Measurements from ENCODE around the gene LAGE3.
A peak's percentile ranks its signal among the peaks of the same experiment; 100 is the strongest.
"Not testable (repeated sequence)": the region's sequence is repeated elsewhere in the genome, so short reads cannot be mapped to it uniquely, and the experiment has no call there.

The LAGE3 gene

GRCh38 chrX:154501423-154501822, 22.3 kb upstream of the LAGE3 start:
- not testable (repeated sequence) for DNase-seq

- not testable (repeated sequence) for DNase-seq
Observed at GRCh38 chrX:154496591-154497137, 17.6 kb upstream of the LAGE3 start.

- no peak for DNase-seq
Observed at GRCh38 chrX:154495472-154495922, 16.4 kb upstream of the LAGE3 start.

DNA sequence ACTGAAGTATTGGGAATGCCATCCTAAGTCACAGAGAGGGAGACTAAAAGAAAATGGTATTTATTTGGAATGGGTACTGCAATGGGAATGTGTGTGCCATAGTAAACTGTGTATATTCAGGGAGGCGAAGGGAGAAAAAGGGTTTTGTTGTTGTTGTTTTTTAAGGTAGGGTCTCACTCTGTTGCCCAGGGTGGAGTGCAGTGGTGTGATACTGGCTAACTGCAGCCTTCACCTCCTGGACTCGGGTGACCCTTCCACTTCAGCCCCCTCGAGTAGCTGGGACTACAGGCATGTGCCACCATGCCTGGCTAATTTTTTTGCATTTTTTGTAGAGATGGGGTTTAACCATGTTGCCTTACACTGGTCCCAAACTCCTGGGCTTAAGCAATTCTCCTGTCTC, 15.6 kb upstream of the LAGE3 start:
- no peak for DNase-seq

DNA sequence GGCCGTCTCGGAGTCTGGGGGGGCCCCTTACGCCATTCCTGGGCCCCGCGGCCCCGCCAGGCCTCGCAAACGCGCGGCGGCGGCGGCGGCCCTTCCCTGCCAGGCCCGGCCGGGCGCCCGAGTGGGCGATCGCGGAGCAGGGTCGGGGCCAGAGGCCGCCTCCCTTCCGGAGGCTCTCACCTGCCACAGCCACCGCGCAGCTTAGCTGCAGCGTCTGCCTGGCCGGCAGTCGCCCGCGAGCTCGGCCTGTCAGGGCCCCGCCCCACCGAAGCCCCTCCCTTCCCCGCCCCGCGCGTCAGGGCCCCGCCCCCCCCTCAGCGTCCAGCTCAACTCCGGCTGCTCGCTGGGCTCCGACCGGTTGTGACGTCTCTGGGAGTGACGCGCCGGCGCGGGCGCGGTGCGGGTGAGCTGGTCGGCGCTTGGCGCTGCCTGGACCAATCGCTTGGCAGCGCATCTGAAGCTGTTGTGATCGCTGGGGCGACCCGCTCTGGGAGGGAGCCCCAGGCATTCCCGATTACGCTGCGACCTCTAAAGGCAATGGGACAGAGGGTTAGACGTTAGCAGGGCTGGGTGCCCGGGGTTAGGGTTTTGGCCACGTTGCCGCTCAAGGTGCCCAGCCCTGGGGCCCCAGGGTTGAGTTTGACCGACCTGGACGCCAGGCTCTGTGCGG, 11.5 kb upstream of the LAGE3 start, which contains the start of gene SLC10A3:
SLC10A3 (minus strand) TSS at position 216 of the 670 bp plus-strand sequence. CDS start 1,689 bp downstream, outside the sequence.
- peak; percentile 66 for DNase-seq

DNA sequence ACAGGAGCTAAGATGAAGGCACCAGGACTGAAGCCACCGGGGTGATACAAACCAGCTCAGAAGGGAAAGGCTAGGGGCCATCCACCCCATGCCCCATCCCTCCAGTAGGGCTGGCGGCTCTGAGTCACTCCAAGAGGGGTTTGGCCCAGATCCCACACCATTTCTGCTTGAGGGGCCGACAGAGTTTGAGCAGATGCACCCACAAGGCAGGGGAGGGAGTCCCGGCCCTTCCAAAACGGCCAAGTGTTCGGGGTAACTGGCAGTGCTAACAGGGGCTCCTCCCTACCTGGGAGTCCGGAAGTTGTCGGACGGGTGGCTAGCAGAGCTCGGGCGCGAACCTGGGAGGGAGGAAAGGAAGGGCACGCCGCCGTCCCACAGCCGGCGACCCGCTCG, 10.9 kb upstream of the LAGE3 start:
- peak; percentile 7 for DNase-seq

GRCh38 chrX:154489182-154489581, 10.1 kb upstream of the LAGE3 start:
- no peak for DNase-seq

GRCh38 chrX:154488336-154489075, 9.4 kb upstream of the LAGE3 start:
- DNase-seq: no peak

DNA sequence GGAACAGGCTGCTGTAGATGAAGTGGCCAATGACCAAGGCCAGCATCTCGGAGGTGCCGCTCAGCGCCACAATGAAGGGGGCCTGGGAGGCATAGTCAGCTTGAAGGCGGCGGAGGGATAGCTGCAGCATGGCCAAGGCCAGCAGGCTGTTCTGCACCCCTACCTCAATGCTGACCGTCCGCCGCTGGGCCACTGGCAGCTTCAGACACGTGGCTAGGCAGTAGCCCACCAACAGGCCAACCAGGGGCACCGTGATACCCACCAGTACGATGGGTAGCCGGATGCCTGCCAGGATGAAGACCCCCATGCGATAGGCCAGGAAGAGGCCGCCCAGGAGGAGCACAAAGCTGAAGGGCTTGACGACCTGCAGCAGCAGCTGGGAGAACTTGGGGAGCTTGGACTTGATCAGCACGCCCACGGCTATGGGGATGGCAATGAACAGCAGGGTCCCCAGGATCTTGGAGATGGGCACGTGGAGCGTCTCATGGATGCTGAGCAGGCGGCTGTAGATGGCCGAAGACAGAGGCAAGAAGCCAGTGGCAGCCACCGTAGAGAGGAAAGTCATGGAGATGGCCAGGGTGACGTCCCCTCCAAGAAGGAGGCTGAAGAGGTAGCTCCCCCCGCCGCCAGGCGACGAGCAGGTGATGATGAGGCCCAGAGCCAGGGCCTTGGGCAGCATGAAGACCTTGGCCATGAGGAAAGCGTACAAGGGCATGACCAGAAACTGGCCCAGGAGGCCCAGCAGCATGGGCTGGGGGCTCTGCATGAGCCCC, 8.6 kb upstream of the LAGE3 start:
- no peak for DNase-seq

DNA sequence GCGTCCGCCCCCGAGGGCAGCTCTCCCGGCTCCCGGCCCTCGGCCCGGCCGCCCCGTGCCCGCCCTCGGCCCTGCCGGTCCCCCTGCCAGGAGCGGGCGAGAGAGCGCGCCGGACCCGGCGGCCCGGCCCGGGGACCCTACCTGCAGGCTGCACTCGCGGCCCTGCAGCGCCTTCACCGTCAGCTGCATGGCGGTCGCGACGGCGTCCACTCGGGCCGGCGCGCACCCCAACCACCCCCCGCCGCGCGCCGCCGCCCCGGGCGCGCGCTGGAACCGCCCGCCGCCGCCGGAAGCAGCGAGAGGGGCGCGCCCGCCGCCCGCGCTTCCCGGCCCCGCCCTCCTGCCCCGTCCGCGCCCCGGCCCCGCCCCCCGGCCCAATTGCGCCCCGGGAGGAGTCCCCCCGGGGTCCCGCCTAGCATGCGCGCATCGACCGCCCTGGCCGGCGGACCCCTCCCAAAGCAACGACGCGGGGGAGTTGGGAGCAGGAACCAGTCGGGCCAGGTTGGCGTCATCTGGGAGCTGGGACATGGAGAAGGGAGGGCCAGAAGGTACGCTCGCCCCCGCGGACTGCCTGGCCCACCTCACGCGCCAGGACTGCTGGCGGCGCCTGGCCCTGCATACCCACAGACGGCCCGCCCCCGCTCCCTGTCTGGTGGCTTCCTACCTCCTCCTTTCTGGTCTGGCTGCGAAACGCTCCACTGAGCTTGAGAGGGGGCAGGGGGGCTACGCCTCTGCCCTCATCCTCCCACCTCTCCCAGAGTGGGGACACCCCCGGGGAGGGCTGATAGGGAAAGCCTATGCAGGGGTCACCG, 7.5 kb upstream of the LAGE3 start, which contains the start of gene UBL4A:
UBL4A (minus strand) TSS at position 220 of the 812 bp plus-strand sequence; CDS start at position 189, 31 bp downstream.
- peak; percentile 21 for DNase-seq

DNA sequence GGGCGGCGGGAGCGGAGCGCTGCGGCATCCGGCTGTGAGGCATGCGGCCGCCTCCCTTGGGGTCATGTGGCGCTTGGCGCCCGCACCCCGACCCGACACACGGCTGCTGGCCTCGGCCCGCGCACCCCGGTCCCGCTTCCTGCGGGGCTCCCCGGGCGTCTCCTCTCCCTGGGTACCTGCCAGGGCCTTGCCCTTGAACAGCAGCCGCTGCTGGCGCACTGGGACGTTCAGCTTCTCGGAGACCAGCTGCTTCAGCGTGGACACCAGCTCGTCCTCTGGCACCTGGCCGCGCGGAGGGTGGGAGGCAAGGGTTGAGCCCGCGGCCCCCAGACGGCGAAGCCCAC, 6.9 kb upstream of the LAGE3 start:
- DNase-seq: no peak

- DNase-seq: no peak
Observed at GRCh38 chrX:154485150-154486051, 6.3 kb upstream of the LAGE3 start.

DNA sequence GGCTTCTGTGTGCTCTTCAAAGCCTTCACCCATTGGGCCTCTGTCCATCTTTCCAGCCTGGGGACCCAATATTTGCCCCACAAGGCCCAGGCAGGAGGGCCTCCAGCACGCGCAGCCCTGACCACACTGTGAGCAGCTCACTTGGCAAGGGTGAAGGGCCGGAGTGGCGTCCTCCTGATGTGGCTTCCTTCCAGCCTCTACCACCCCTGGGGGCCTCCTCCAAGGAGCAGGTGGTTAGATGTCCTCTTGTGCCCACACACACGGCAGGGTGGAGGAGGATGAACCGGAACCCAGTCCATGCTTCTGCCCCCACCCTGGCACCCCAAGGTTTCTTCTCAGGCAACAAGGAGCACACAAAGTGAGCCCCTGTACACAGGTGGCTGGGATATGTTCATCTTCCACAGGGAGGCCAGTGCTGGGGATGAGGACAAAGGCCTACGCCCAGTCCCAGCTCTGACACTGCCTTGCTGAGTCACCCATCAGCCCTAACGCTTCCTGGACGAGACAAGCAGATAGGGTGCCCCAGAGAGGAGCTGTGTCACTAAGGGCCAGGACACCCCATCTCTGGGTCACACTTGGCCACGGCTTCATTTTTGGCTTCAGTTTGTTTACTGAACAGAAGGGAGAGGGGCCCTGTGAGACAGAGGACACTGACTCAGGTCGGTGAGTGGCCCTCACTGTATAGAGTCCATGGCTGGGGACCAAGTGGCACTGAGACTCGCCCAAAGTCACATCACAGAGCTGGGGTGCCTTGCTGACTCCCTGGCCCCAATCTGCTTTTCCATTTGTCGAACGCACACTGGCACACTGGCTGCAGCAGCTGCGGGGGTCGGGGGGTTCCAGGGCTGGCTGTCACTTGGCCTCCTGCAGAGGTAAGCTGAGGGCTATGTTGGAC, 5.4 kb upstream of the LAGE3 start:
- DNase-seq: no peak

- DNase-seq: no peak
Observed at GRCh38 chrX:154483325-154483724, 4.2 kb upstream of the LAGE3 start.

- DNase-seq: no peak
Observed at GRCh38 chrX:154482786-154483185, 3.7 kb upstream of the LAGE3 start.

DNA sequence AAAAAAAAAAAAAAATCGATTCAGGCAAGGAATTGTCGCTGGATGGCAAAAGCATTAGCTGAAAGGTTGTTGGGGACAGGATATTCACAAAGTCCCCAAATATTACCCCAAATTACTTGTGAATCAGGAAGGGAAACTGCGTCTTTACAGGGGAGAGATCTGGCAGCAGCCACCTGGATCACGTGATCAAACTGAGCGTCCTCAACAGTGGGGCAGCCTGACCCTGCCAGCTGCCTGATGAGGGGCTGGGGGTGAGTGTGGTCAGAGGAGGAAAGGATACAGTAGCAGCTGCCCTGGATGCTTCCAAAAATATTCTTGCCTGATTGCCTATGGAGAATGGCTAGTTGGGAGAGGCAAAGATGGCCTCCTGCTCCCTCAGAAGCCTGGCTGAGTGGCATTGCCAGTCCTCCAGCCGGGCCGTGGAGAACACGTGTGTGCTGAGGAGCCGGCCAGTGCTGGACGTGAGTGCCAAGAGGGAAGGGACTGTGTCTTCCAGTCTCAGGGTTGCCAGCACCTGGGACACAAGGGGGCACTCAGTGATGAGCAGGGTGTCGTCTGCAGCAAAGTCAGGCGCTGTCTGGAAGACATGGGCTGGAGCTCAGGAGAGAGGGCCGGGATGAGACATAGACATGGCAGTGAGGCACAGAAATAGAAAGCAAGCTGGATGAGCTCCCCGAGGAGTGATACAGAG, 3.0 kb upstream of the LAGE3 start:
- DNase-seq: no peak

- DNase-seq: no peak
Observed at GRCh38 chrX:154481195-154481594, 2.1 kb upstream of the LAGE3 start.

GRCh38 chrX:154477891-154478477, 1.1 kb downstream of the LAGE3 start:
- no peak for DNase-seq

DNA sequence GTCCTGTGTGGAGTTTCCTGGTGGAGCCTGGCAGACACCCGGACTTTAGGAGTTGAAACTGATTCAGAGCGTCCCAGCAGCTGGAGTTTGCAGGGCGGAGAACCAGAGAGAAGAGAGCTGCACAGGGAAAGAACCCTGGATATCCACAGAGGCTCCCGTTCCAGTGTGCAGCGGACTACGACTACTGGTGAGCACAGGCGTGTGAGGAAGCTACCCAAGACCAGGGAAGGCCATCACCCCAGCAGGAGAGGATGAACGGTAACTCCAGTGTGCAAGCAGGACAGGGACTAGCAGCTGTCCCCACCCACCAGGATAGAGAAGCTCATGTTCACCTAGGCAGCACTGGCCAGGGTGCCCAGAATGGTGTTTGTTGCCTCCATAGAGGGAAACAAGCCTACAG, 2.3 kb downstream of the LAGE3 start:
- DNase-seq: no peak

Data from DMS79 treated with DMSO at 0.1 percent for 48 hours (cell line).